SK-N-SH (cell line): ENCODE measurements around the gene ABCB9. TPM values are rescaled to one million over a fixed set of nuclear protein-coding genes. Genes with fewer than 3 reads are reported as not detected.

ENCODE experiments used
- CTCF ChIA-PET: fragments of 300-600, 350-600 bp; formaldehyde crosslinking; extraction: SDS; loops from one replicate; lab custom pipeline; 2021; lab: Yijun Ruan, JAX
- POLR2A ChIA-PET: fragments of 350-600 bp; sonication (Branson Sonifier 250); formaldehyde crosslinking; extraction: SDS; loops from one replicate; lab custom pipeline; 2020; ENCODE audit warnings: antibody characterized with exemption, inconsistent platforms; lab: Yijun Ruan, JAX
- DNase-seq: peaks from one replicate; pipeline ENCODE4 v3.0.0; 2012
- H2AFZ ChIP-seq: fragments of 200-600 bp; sonication (generic); 2 replicates; pipeline ENCODE4 v1.8.1; 2016; ENCODE audit warnings: antibody characterized with exemption, mild to moderate bottlenecking, low read depth
- H3F3A ChIP-seq: fragments of 200-600 bp; sonication (generic); replicated peaks from 2 replicates; pipeline ENCODE3; 2016; ENCODE audit warnings: antibody characterized with exemption, mild to moderate bottlenecking; ENCODE audit not compliant: insufficient read depth
- H3K27ac ChIP-seq, 2 experiments: fragments of 200-500 bp in 1 of 2; fragments of 200-600 bp in 1 of 2; sonication (Bioruptor generic) in 1 of 2; sonication (generic), shearing (Covaris generic) in 1 of 2; 2 replicates each; pipeline versions ENCODE4 v1.5.1 to v1.6.1; 2014 to 2016; ENCODE audit warnings: low read depth in 2 of 2, inconsistent platforms in 1 of 2, low read length in 1 of 2, mild to moderate bottlenecking in 1 of 2, mixed read lengths in 1 of 2
- H3K27me3 ChIP-seq: fragments of 200-600 bp; sonication (generic), shearing (Covaris generic); 2 replicates; pipeline ENCODE4 v1.6.1; 2016; ENCODE audit warnings: mixed run types; ENCODE audit not compliant: insufficient read depth
- H3K36me3 ChIP-seq, 2 experiments: fragments of 200-500 bp in 1 of 2; fragments of 200-600 bp in 1 of 2; sonication (Bioruptor generic) in 1 of 2; sonication (generic) in 1 of 2; replicated peaks in 1 of 2; 2 replicates each; pipeline versions ENCODE3 to v1.5.1; 2014 to 2016; ENCODE audit warnings: low read length in 1 of 2, mild to moderate bottlenecking in 1 of 2; ENCODE audit not compliant: insufficient read depth in 2 of 2, control insufficient read depth in 1 of 2
- H3K4me1 ChIP-seq, 2 experiments: fragments of 200-500 bp in 1 of 2; fragments of 200-600 bp in 1 of 2; sonication (Bioruptor generic) in 1 of 2; sonication (generic), shearing (Covaris generic) in 1 of 2; 2 replicates each; pipeline versions ENCODE4 v1.5.1 to v1.6.1; 2014 to 2016; ENCODE audit warnings: low read depth in 1 of 2, low read length in 1 of 2, mixed run types in 1 of 2; ENCODE audit not compliant: insufficient read depth in 2 of 2, control insufficient read depth in 1 of 2
- H3K4me2 ChIP-seq: fragments of 200-600 bp; sonication (generic), shearing (Covaris generic); 2 replicates; pipeline ENCODE4 v1.6.1; 2017; ENCODE audit warnings: mixed run types
- H3K4me3 ChIP-seq, 2 experiments: fragments of 200-500 bp in 1 of 2; fragments of 200-600 bp in 1 of 2; sonication (Bioruptor generic) in 1 of 2; sonication (generic), shearing (Covaris generic) in 1 of 2; 2 replicates each; pipeline versions ENCODE4 v1.5.1 to v1.8.1; 2014 to 2016; ENCODE audit warnings: low read depth in 2 of 2, inconsistent platforms in 1 of 2, low read length in 1 of 2, mild to moderate bottlenecking in 1 of 2, mixed read lengths in 1 of 2, moderate library complexity in 1 of 2
- H3K79me2 ChIP-seq: fragments of 200-600 bp; sonication (generic); 2 replicates; pipeline ENCODE4 v1.8.1; 2017; ENCODE audit warnings: mild to moderate bottlenecking; ENCODE audit not compliant: insufficient read depth
- H3K9ac ChIP-seq: fragments of 200-600 bp; sonication (generic); 2 replicates; pipeline ENCODE4 v1.6.1; 2017; ENCODE audit warnings: mixed run types
- H3K9me2 ChIP-seq: fragments of 200-600 bp; sonication (generic); 2 replicates; pipeline ENCODE4 v1.6.1; 2017; ENCODE audit warnings: mixed run types
- H3K9me3 ChIP-seq: fragments of 200-600 bp; sonication (generic); 2 replicates; pipeline ENCODE4 v1.6.1; 2017; ENCODE audit warnings: mixed run types, mild to moderate bottlenecking, moderate library complexity
- H4K20me1 ChIP-seq: fragments of 200-600 bp; sonication (generic); 2 replicates; pipeline ENCODE4 v1.6.1; 2017; ENCODE audit warnings: mild to moderate bottlenecking, mixed run types; ENCODE audit not compliant: insufficient read depth
- FOXJ3 ChIP-seq: sonication (generic); formaldehyde crosslinking; IDR thresholded peaks from 2 replicates; pipeline ENCODE4 v1.5.1; 2020; ENCODE audit warnings: mild to moderate bottlenecking, missing genetic modification reagents
- GATA2 ChIP-seq: sonication (generic); formaldehyde crosslinking; IDR thresholded peaks from 2 replicates; pipeline ENCODE4 v1.5.0; 2020; ENCODE audit warnings: mild to moderate bottlenecking, missing genetic modification reagents
- JUND ChIP-seq: IDR thresholded peaks from 2 replicates; pipeline ENCODE4 v1.4.0; 2012
- MEF2A ChIP-seq: IDR thresholded peaks from 2 replicates; pipeline ENCODE4 v1.4.0; 2012; ENCODE audit warnings: low read depth, borderline replicate concordance
- PBX3 ChIP-seq: IDR thresholded peaks from 2 replicates; pipeline ENCODE4; 2012
- RCOR1 ChIP-seq: fragments of 150-350 bp; IDR thresholded peaks from 2 replicates; pipeline ENCODE4 v1.6.1; 2017; ENCODE audit warnings: antibody characterized with exemption, low read length
- USF1 ChIP-seq: IDR thresholded peaks from 2 replicates; pipeline ENCODE4 v1.4.0; 2012; ENCODE audit warnings: low read depth, borderline replicate concordance
- ZBTB33 ChIP-seq: IDR thresholded peaks from 2 replicates; pipeline ENCODE4 v1.4.0; 2012; ENCODE audit warnings: low read depth, borderline replicate concordance
- WGBS: methylation state at CpG from one replicate; pipeline ENCODE4 v1.1.6; 2017; ENCODE audit warnings: low lambda C conversion rate; 5-methylcytosine and 5-hydroxymethylcytosine counted together
- polyA plus RNA-seq, 3 experiments: library from polyadenylated mRNA; depleted of rRNA; stranded (reverse); fragments of >200 nt; gene quantifications; 2 replicates each; pipeline ENCODE4 v1.2.3, GENCODE V29; 2012
- TF ChIP-seq, protein P1 (sequence below): IDR thresholded peaks from 2 replicates; pipeline ENCODE4 v1.6.1; 2012; ENCODE audit warnings: mild to moderate bottlenecking, low read depth, low read length, moderate library complexity
- TF ChIP-seq, protein P2 (sequence below): fragments of 150-350 bp; IDR thresholded peaks from 2 replicates; pipeline ENCODE4 v1.6.1; 2016; ENCODE audit warnings: mild to moderate bottlenecking, low read depth, low read length

Gene ABCB9
- polyA plus RNA-seq, 1 of the 3 experiments (the other 2 are of a cell fraction) = 6.2 TPM

DNA sequence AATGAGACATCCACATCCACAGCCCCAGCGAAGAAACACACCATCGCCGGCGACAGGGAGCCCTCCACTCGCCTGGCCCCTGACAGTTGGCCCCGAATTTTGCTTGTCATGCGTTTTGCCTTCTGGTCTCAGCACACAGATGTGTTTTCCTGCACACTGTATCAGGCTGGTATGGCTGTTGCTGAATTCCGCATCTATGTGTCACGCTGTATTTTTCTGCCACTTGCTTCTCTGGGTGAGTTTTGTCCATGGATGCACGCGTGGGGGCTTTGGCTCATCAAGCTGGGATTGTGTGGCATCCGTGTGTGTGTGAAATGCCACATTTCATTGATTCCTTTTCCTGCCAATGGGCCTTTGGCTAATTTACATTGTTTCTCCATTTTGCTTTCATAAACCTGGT is 40.7 kb upstream of the ABCB9 start:
- POLR2A ChIA-PET = no interaction called here
- DNase-seq = no peak

More for the DNA sequence above, 40.7 kb upstream of the ABCB9 start:
- WGBS = 89% methylated on average over 12 of the region's 12 CpGs
- no peaks in the 10 kb centered on the region for H3K79me2 ChIP-seq
- no peak overlapping the region for H3K4me2 ChIP-seq
- TF ChIP-seq JUND (no peak), USF1 (no peak), MEF2A (no peak), ZBTB33 (no peak), PBX3 (no peak), GATA2 (no peak), FOXJ3 (CRISPR knock-in tag) (no peak), RCOR1 (no peak)
- TF ChIP-seq, protein P1, sequence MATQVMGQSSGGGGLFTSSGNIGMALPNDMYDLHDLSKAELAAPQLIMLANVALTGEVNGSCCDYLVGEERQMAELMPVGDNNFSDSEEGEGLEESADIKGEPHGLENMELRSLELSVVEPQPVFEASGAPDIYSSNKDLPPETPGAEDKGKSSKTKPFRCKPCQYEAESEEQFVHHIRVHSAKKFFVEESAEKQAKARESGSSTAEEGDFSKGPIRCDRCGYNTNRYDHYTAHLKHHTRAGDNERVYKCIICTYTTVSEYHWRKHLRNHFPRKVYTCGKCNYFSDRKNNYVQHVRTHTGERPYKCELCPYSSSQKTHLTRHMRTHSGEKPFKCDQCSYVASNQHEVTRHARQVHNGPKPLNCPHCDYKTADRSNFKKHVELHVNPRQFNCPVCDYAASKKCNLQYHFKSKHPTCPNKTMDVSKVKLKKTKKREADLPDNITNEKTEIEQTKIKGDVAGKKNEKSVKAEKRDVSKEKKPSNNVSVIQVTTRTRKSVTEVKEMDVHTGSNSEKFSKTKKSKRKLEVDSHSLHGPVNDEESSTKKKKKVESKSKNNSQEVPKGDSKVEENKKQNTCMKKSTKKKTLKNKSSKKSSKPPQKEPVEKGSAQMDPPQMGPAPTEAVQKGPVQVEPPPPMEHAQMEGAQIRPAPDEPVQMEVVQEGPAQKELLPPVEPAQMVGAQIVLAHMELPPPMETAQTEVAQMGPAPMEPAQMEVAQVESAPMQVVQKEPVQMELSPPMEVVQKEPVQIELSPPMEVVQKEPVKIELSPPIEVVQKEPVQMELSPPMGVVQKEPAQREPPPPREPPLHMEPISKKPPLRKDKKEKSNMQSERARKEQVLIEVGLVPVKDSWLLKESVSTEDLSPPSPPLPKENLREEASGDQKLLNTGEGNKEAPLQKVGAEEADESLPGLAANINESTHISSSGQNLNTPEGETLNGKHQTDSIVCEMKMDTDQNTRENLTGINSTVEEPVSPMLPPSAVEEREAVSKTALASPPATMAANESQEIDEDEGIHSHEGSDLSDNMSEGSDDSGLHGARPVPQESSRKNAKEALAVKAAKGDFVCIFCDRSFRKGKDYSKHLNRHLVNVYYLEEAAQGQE = no peak
- TF ChIP-seq, protein P2, sequence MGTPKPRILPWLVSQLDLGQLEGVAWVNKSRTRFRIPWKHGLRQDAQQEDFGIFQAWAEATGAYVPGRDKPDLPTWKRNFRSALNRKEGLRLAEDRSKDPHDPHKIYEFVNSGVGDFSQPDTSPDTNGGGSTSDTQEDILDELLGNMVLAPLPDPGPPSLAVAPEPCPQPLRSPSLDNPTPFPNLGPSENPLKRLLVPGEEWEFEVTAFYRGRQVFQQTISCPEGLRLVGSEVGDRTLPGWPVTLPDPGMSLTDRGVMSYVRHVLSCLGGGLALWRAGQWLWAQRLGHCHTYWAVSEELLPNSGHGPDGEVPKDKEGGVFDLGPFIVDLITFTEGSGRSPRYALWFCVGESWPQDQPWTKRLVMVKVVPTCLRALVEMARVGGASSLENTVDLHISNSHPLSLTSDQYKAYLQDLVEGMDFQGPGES = no peak
- H3K27ac ChIP-seq = no peak overlapping the region
- no peak overlapping the region for H2AFZ ChIP-seq
- H3K4me3 ChIP-seq = no peak overlapping the region
- CTCF ChIA-PET = interaction anchor here (1.2 kb wide), 1 partner anchor 231 kb away, joined by 8 read pairs; no protein-coding TSS in a partner anchor
- no peaks in the 10 kb centered on the region for H3K27me3 ChIP-seq
- no peak overlapping the region for H3K9ac ChIP-seq
- peaks cover 0 to 9% of the 10 kb centered on the region in 2 experiments; a peak in 1 of 4 replicates for H3K4me1 ChIP-seq
- no peaks in the 10 kb centered on the region for H3F3A ChIP-seq
- no peaks in the 10 kb centered on the region for H3K9me3 ChIP-seq
- no peaks in the 10 kb centered on the region for H3K9me2 ChIP-seq
- H3K36me3 ChIP-seq = no peaks in the 10 kb centered on the region
- no peaks in the 10 kb centered on the region for H4K20me1 ChIP-seq
